ENCODE results near the gene KIRREL1. TPM values are rescaled to one million over a fixed set of nuclear protein-coding genes. Genes with fewer than 3 reads are reported as not detected.

KIRREL1 gene
- total RNA-seq, 1 donor from 2014 or later = 166 TPM

DNA sequence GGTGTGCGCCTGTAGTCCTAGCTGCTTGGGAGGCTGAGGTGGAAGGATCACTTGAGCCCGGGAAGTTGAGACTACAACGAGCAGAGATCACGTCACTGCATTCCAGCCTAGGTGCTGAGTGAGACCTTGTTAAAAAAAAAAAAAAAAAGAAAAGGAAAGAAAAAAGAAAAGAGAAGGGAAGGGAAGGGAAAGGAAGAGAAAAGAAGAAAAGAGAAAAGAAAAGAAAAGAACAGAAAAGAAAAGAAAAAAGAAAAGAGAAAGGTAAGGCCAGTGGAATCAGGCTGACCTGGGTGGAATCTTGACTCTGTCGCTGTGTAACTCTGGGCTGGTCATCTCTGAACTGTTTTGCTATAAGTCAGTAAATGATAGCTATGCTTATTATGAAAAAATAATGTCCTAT lies 33.7 kb upstream of the KIRREL1 start:
- H3K4me3 Mint-ChIP-seq (ENCODE audit: unreplicated experiment) = no peak overlapping the region
- no peak for DNase-seq (ENCODE audit: low spot score)
- H3K9me3 Mint-ChIP-seq (ENCODE audit: low read depth) = no peaks in the 10 kb centered on the region
- no peaks in the 10 kb centered on the region for H3K36me3 Mint-ChIP-seq (ENCODE audit: low read depth)
- TF ChIP-seq, protein P1, sequence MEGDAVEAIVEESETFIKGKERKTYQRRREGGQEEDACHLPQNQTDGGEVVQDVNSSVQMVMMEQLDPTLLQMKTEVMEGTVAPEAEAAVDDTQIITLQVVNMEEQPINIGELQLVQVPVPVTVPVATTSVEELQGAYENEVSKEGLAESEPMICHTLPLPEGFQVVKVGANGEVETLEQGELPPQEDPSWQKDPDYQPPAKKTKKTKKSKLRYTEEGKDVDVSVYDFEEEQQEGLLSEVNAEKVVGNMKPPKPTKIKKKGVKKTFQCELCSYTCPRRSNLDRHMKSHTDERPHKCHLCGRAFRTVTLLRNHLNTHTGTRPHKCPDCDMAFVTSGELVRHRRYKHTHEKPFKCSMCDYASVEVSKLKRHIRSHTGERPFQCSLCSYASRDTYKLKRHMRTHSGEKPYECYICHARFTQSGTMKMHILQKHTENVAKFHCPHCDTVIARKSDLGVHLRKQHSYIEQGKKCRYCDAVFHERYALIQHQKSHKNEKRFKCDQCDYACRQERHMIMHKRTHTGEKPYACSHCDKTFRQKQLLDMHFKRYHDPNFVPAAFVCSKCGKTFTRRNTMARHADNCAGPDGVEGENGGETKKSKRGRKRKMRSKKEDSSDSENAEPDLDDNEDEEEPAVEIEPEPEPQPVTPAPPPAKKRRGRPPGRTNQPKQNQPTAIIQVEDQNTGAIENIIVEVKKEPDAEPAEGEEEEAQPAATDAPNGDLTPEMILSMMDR (IDR thresholded peaks at IDR 0.05) = no peak
- no peak overlapping the region for H3K27ac Mint-ChIP-seq (ENCODE audit: unreplicated experiment)
- peaks cover 6% of the 10 kb centered on the region for H3K4me1 Mint-ChIP-seq (ENCODE audit: low read depth)
- peaks cover 58% of the 10 kb centered on the region for H3K27me3 Mint-ChIP-seq (ENCODE audit: low read depth)

DNA sequence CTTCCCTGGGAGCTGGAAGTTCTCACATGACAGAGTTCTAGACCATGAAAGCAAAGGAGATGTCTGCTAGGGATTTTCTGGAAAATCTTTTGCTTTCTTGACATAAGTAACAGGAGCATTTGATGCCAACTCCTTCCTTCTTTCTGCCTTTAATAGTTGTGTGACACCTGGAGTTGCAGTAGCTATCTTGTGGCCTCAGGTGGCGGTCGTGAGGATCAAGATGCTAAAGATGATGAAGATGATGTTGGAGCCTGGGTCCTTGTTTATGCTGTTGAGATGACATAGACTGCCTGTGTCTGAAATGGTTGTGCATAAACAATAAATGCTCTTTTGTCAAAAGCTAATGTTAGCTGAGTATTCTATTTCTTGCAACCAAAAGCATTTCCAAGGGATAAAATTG lies 32.7 kb upstream of the KIRREL1 start:
- no peak overlapping the region for H3K4me3 Mint-ChIP-seq (ENCODE audit: unreplicated experiment)
- TF ChIP-seq, protein P1 (IDR thresholded peaks at IDR 0.05) = no peak
- no peak overlapping the region for H3K27ac Mint-ChIP-seq (ENCODE audit: unreplicated experiment)

DNA sequence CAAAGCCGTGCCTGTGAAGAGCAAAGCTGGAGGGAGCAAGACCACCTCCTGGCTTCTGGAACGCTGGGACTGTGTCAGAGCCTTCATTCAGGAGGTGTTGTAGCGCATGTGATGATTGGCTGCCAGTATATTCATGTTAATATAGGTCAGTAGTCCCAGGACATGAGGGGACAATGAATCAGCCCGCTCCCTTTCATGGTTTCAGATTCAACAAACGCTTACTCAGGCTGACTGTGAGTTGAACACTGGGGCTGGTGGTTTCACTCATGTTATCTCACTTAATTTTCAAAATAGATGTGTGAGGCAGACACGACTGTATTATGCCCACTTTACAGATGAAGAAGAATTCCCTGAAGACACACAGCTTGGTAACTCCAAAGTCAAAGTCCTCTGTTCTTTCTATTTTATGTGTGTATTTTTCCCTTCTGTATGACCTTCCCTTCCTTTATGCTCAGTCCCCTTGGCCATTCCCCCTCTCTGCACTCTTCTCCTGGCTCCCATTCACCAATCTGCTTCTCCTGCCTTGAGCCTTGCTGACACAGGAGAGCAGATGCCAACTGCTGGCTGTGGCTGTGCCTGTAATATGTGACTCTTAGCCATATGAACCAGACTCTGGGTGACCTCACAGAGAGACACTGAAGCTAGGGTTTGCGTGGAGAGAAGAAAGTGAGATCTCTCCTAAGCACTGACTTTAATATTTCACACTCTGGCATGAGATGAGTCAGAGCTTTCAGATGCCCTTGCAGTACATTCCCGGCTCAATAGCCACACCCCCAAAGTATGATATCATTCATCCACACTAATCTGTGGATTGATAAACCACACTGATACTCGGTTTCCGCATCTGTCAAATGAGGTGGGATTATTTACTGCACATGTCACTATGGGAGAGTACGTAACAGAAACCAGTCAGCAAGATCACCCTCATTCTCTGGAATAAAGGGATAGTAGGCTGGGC lies 31.4 kb upstream of the KIRREL1 start:
- no peak overlapping the region for H3K4me3 Mint-ChIP-seq (ENCODE audit: unreplicated experiment)
- no peaks in the 10 kb centered on the region for H3K9me3 Mint-ChIP-seq (ENCODE audit: low read depth)
- no peak for DNase-seq (ENCODE audit: low spot score)
- H3K36me3 Mint-ChIP-seq (ENCODE audit: low read depth) = no peaks in the 10 kb centered on the region
- H3K27ac Mint-ChIP-seq (ENCODE audit: unreplicated experiment) = no peak overlapping the region
- peaks cover 14% of the 10 kb centered on the region for H3K4me1 Mint-ChIP-seq (ENCODE audit: low read depth)
- H3K27me3 Mint-ChIP-seq (ENCODE audit: low read depth) = peaks cover 48% of the 10 kb centered on the region
- TF ChIP-seq, protein P1 (IDR thresholded peaks at IDR 0.05) = no peak

More for the DNA sequence above, 32.7 kb upstream of the KIRREL1 start:
- Mint-ChIP-seq H3K9me3 (ENCODE audit: low read depth) (no peaks in the 10 kb centered on the region), H3K36me3 (ENCODE audit: low read depth) (no peaks in the 10 kb centered on the region), H3K4me1 (ENCODE audit: low read depth) (peaks cover 6% of the 10 kb centered on the region), H3K27me3 (ENCODE audit: low read depth) (peaks cover 54% of the 10 kb centered on the region)
- DNase-seq (ENCODE audit: low spot score) = no peak

DNA sequence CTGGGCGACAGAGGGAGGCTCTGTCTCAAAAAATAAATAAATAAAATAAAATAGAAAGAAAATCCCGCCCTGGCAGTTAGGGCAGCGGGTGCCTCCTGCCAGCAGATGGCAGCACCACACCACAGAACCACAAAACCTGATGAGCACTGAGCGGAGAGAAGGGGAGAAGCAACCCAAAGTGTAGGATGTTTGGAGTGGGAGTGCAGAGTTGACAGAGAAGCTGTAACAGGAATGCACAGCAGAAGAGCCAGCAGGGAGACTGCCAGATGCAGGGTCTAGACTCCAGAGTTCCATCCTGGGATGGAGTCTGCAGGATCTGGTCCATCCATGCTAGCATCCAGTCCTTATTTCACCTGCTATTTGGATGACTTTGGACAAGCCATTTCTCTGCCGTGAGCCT lies 29.7 kb upstream of the KIRREL1 start:
- Mint-ChIP-seq H3K4me3 (ENCODE audit: unreplicated experiment) (no peak overlapping the region), H3K27me3 (ENCODE audit: low read depth) (peaks cover 33% of the 10 kb centered on the region), H3K36me3 (ENCODE audit: low read depth) (no peaks in the 10 kb centered on the region), H3K9me3 (ENCODE audit: low read depth) (no peaks in the 10 kb centered on the region), H3K27ac (ENCODE audit: unreplicated experiment) (no peak overlapping the region), H3K4me1 (ENCODE audit: low read depth) (peaks cover 22% of the 10 kb centered on the region)
- TF ChIP-seq, protein P1 (IDR thresholded peaks at IDR 0.05) = peak; percentile 99
- no peak for DNase-seq (ENCODE audit: low spot score)

GRCh38 chr1:157965584-157965983 lies 27.9 kb upstream of the KIRREL1 start:
- TF ChIP-seq, protein P1 (IDR thresholded peaks at IDR 0.05) = no peak
- no peaks in the 10 kb centered on the region for H3K36me3 Mint-ChIP-seq (ENCODE audit: low read depth)
- no peak for DNase-seq (ENCODE audit: low spot score)
- H3K27me3 Mint-ChIP-seq (ENCODE audit: low read depth) = peaks cover 16% of the 10 kb centered on the region
- peaks cover 33% of the 10 kb centered on the region for H3K4me1 Mint-ChIP-seq (ENCODE audit: low read depth)
- H3K27ac Mint-ChIP-seq (ENCODE audit: unreplicated experiment) = no peak overlapping the region
- no peaks in the 10 kb centered on the region for H3K9me3 Mint-ChIP-seq (ENCODE audit: low read depth)
- no peak overlapping the region for H3K4me3 Mint-ChIP-seq (ENCODE audit: unreplicated experiment)
